Nephron (organoid): Measurements from ENCODE around the gene TYW5.
"Not testable (repeated sequence)": the region's sequence is repeated elsewhere in the genome, so short reads cannot be mapped to it uniquely, and the experiment has no call there.

ENCODE experiments used
- H3K27ac Mint-ChIP-seq, 3 experiments: 2 replicates each; pipeline ENCODE4 v1.8.0; 2020; ENCODE audit warnings: mixed read lengths in 3 of 3, mild to moderate bottlenecking in 2 of 3, moderate library complexity in 1 of 3
- H3K27me3 Mint-ChIP-seq: 2 replicates; pipeline ENCODE4 v1.8.0; 2021; ENCODE audit warnings: low read depth, mild to moderate bottlenecking, moderate library complexity, mixed read lengths
- H3K36me3 Mint-ChIP-seq: 2 replicates; pipeline ENCODE4 v1.8.0; 2020; ENCODE audit warnings: low read depth, mixed read lengths
- H3K4me1 Mint-ChIP-seq: 2 replicates; pipeline ENCODE4 v1.8.0; 2020; ENCODE audit warnings: mixed read lengths
- H3K4me3 Mint-ChIP-seq, 3 experiments: 2 replicates each; pipeline ENCODE4 v1.8.0; 2020; ENCODE audit warnings: mild to moderate bottlenecking in 3 of 3, mixed read lengths in 3 of 3, moderate library complexity in 2 of 3
- H3K9me3 Mint-ChIP-seq: 2 replicates; pipeline ENCODE4 v1.8.0; 2020; ENCODE audit warnings: mixed read lengths
- CTCF ChIP-seq, 3 experiments: fragments of 200-600 bp; sonication (generic); IDR thresholded peaks; one replicate each; pipeline ENCODE4 v1.5.0; 2021; ENCODE audit warnings: antibody characterized with exemption in 3 of 3; ENCODE audit not compliant: unreplicated experiment in 3 of 3

Gene TYW5

DNA sequence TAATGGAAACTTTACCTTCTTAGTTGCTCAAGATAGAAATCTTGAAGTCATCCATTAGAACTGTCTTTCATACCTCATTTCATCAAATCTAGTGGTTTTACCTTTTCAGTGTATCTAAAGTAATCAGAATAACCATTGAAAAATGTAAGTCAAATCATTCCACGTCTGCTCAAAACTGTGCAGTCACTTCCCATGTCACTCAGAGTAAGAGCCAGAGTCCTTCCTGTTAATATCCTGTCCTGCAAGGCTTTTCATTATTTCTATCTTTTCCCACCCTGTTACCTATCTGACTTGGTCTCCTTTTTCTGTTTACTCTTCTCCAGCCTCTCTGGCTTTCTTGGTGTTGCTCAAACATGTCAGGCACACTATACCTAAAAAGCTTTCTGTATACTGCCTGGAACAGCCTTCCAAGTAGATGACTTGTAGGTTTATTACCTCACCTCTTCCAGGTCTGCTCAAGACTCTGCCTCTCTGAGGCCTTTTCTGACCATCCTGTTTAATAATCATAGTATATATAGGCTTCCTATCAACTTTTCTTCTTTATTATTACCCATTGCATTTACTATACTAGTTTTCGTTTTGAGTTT is 40.8 kb downstream of the TYW5 start:
- Mint-ChIP-seq H3K36me3 (peaks cover 49% of the 10 kb centered on the region), H3K4me3 (peak overlapping the region; percentile 35 to 68 (median 52)), H3K4me1 (peaks cover 30% of the 10 kb centered on the region), H3K27me3 (no peaks in the 10 kb centered on the region), H3K9me3 (peaks cover 18% of the 10 kb centered on the region), H3K27ac (no peak overlapping the region)
- TF ChIP-seq CTCF (IDR thresholded peaks at IDR 0.05; ENCODE audit: unreplicated experiment in 3 of 3) = no peak

- H3K27ac Mint-ChIP-seq, H3K27me3 Mint-ChIP-seq: not testable (repeated sequence)
- H3K9me3 Mint-ChIP-seq = peaks cover 14% of the 10 kb centered on the region
- peak overlapping the region; percentile 97 to 99 (median 98) for H3K4me3 Mint-ChIP-seq
- H3K4me1 Mint-ChIP-seq = peaks cover 30% of the 10 kb centered on the region
- peaks cover 32% of the 10 kb centered on the region for H3K36me3 Mint-ChIP-seq
These were observed 42.7 kb downstream of the TYW5 start for GRCh38 chr2:199912553-199913114.

- Mint-ChIP-seq H3K4me3 (peak overlapping the region; percentile 97 to 99 (median 98)), H3K4me1 (peaks cover 30% of the 10 kb centered on the region), H3K27ac (peak overlapping the region; percentile 84 to 98 (median 97)), H3K36me3 (peaks cover 24% of the 10 kb centered on the region), H3K27me3 (no peaks in the 10 kb centered on the region), H3K9me3 (peaks cover 10% of the 10 kb centered on the region)
- TF ChIP-seq CTCF (IDR thresholded peaks at IDR 0.05; ENCODE audit: unreplicated experiment in 3 of 3) = no peak
These were observed 43.5 kb downstream of the TYW5 start for GRCh38 chr2:199911877-199912161.

GRCh38 chr2:199911052-199911876 is 44.0 kb downstream of the TYW5 start, which contains the start of gene C2orf69:
Gene C2orf69 (plus strand): TSS chr2:199911293. CDS start chr2:199911439, 146 bp downstream.
- H3K27ac Mint-ChIP-seq = peak within 1 kb of the TSS; percentile 84 to 98 (median 97)
- peaks cover 18% of the 10 kb centered on the region for H3K36me3 Mint-ChIP-seq
- peaks cover 30% of the 10 kb centered on the region for H3K4me1 Mint-ChIP-seq
- peaks cover 5% of the 10 kb centered on the region for H3K9me3 Mint-ChIP-seq
- peak within 1 kb of the TSS; percentile 97 to 99 (median 98) for H3K4me3 Mint-ChIP-seq
- H3K27me3 Mint-ChIP-seq = no peaks in the 10 kb centered on the region
- no peak for TF ChIP-seq CTCF (IDR thresholded peaks at IDR 0.05; ENCODE audit: unreplicated experiment in 3 of 3)

DNA sequence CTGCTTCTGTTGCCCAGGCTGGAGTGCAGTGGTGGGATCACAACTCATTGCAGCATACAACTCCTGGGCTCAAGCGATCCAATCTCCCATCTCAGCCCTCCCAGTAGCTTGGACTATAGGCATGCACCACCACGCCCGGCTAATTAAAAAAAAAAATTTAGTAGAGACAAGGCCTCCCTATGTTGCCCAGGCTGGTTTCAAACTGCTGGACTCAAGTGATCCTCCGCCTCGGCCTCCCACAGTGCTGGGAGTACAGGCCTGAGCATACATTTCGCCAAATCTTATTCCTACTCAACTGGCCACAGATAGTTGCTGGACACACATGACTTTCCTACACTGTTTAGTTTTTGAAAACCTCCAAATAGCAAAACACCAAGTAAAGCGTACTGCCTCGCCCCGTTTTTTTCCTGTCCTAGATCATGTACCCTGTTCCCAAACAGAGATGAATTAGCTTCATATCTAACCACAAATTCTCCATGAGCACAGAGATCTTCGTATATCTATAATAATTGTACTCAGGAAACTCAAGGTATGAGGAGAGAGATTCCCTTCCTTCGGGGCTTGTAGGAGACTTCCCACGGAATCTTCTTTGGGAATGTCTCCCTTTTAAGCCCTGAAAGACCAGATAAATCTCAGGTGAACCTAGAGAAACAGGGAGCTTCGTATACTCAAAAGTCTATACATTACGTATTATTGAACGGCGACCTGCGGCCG is 44.8 kb downstream of the TYW5 start:
- Mint-ChIP-seq H3K4me3 (peak overlapping the region; percentile 97 to 99 (median 98)), H3K27me3 (no peaks in the 10 kb centered on the region)

More for the DNA sequence above, 44.8 kb downstream of the TYW5 start:
- TF ChIP-seq CTCF (IDR thresholded peaks at IDR 0.05; ENCODE audit: unreplicated experiment in 3 of 3) = no peak
- no peaks in the 10 kb centered on the region for H3K9me3 Mint-ChIP-seq
- peaks cover 11% of the 10 kb centered on the region for H3K36me3 Mint-ChIP-seq
- peaks cover 30% of the 10 kb centered on the region for H3K4me1 Mint-ChIP-seq
- peak overlapping the region; percentile 55 to 98 (median 84) for H3K27ac Mint-ChIP-seq
